HEK293 (cell line): ENCODE measurements around the gene ZNF385C.

Experiments
- CTCF ChIP-seq: fragments of 450-650 bp; formaldehyde crosslinking; IDR thresholded peaks from 2 replicates; pipeline ENCODE4 v1.5.1; 2016; ENCODE audit warnings: missing biosample characterization, missing genetic modification characterization
- REPIN1 ChIP-seq: fragments of 450-650 bp; formaldehyde crosslinking; IDR thresholded peaks from 2 replicates; pipeline ENCODE4 v1.5.1; 2017; ENCODE audit warnings: missing biosample characterization, missing genetic modification characterization, low read depth
- SCRT1 ChIP-seq: fragments of 450-650 bp; formaldehyde crosslinking; IDR thresholded peaks from 2 replicates; pipeline ENCODE4 v1.5.1; 2016; ENCODE audit warnings: missing biosample characterization, missing genetic modification characterization, borderline replicate concordance
- SP3 ChIP-seq: fragments of 450-650 bp; formaldehyde crosslinking; IDR thresholded peaks from 2 replicates; pipeline ENCODE4 v1.5.1; 2016; ENCODE audit warnings: missing biosample characterization, missing genetic modification characterization
- TCF7L2 ChIP-seq: IDR thresholded peaks from 2 replicates; pipeline ENCODE4 v1.6.1; 2011; ENCODE audit warnings: low read depth, mild to moderate bottlenecking, inconsistent platforms, low read length, moderate library complexity, borderline replicate concordance
- TSHZ1 ChIP-seq: fragments of 450-650 bp; formaldehyde crosslinking; IDR thresholded peaks from 2 replicates; pipeline ENCODE4 v1.5.1; 2016; ENCODE audit warnings: missing biosample characterization, missing genetic modification characterization, borderline replicate concordance
- ZNF10 ChIP-seq: fragments of 450-650 bp; formaldehyde crosslinking; IDR thresholded peaks from 2 replicates; pipeline ENCODE4 v1.5.1; 2017; ENCODE audit warnings: missing biosample characterization, missing genetic modification characterization
- ZNF114 ChIP-seq: fragments of 450-650 bp; formaldehyde crosslinking; IDR thresholded peaks from 2 replicates; pipeline ENCODE4 v1.5.0; 2017; ENCODE audit warnings: missing biosample characterization, missing genetic modification characterization
- ZNF175 ChIP-seq: fragments of 450-650 bp; formaldehyde crosslinking; IDR thresholded peaks from 2 replicates; pipeline ENCODE4 v1.5.1; 2016; ENCODE audit warnings: missing biosample characterization, missing genetic modification characterization
- ZNF223 ChIP-seq: fragments of 450-650 bp; formaldehyde crosslinking; IDR thresholded peaks from 2 replicates; pipeline ENCODE4 v1.5.1; 2016; ENCODE audit warnings: missing biosample characterization, missing genetic modification characterization
- ZNF239 ChIP-seq: fragments of 450-650 bp; formaldehyde crosslinking; IDR thresholded peaks from 2 replicates; pipeline ENCODE4 v1.5.1; 2016; ENCODE audit warnings: missing biosample characterization, missing genetic modification characterization
- ZNF292 ChIP-seq: fragments of 450-650 bp; formaldehyde crosslinking; IDR thresholded peaks from 2 replicates; pipeline ENCODE4 v1.5.1; 2016; ENCODE audit warnings: low read depth, missing biosample characterization, missing genetic modification characterization, borderline replicate concordance
- ZNF768 ChIP-seq: fragments of 450-650 bp; formaldehyde crosslinking; IDR thresholded peaks from 2 replicates; pipeline ENCODE4 v1.5.1; 2018; ENCODE audit warnings: missing biosample characterization, mild to moderate bottlenecking, missing genetic modification characterization
- ZNF792 ChIP-seq: fragments of 450-650 bp; formaldehyde crosslinking; IDR thresholded peaks from 2 replicates; pipeline ENCODE4 v1.5.1; 2016; ENCODE audit warnings: missing biosample characterization, missing genetic modification characterization

DNA sequence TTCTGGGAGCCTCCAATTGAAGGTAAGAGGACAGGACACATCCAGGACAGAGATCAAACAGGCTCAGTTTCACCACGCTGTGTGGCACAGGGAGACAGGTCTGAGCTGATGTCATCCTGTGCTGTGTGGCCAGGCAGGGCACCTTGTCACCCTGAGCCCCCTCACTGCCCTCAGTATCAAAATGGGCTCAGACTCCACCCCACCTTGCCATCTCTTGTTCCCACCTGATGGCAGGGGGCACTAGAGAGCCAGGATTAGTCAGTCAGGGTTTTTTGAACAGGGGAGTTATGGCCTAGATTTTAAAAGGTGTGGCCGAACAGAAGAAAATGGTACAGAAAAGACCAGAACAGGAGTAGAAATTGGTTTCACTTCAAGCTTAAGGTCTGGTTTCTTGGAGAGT lies 20.3 kb upstream of the ZNF385C start:
- TF ChIP-seq ZNF223 (tag by site-specific recombination) (no peak), TSHZ1 (tag by site-specific recombination) (no peak), CTCF (tag by site-specific recombination) (no peak), REPIN1 (tag by site-specific recombination) (no peak), ZNF114 (tag by site-specific recombination) (no peak), ZNF10 (tag by site-specific recombination) (no peak), TCF7L2 (no peak), SCRT1 (tag by site-specific recombination) (no peak), ZNF175 (no peak), ZNF239 (tag by site-specific recombination) (no peak), ZNF292 (no peak), ZNF768 (tag by site-specific recombination) (0 out of 2 replicates have a peak, but pooled peaks have one; percentile 25), ZNF792 (no peak), SP3 (no peak)
